ENCODE measurements around the gene SPRR4. TPM values are rescaled to one million over a fixed set of nuclear protein-coding genes. Genes with fewer than 3 reads are reported as not detected.

SPRR4 gene
- total and polyA plus RNA-seq, 3 donors from 2014 or later: 0.81 to 9.5 (median 8.4) TPM

DNA sequence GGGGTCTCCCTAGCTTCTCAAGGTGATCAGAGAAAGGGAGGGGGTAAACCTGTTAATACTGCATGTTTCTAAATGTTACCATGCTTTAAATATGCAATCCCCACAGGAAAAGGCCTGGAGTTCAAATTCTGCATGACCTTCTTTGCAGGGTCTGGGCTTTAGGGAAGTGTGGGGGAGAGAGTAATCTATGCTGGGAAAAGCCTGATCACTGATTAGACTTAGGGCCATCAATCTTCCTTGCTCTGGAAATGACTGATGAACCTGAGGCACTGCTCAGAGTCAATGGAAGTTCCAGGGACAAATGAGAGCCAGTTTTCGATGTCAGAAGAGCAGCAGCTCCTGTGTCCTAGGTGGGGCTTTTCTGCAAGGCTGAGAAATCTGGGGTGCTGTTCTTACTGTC, 10.2 kb downstream of the SPRR4 start:
- Histone ChIP-seq H3K4me1 (peaks cover 8% of the 10 kb centered on the region), H3K9me3 (no peaks in the 10 kb centered on the region), H3K27ac (peak overlapping the region in 1 of 2 donors; percentile 19), H3K4me3 (no peak overlapping the region), H3K27me3 (no peaks in the 10 kb centered on the region), H3K36me3 (ENCODE audit: low read depth, missing control alignments) (no peaks in the 10 kb centered on the region)
- no peak for TF ChIP-seq POLR2A (IDR thresholded peaks at IDR 0.05)
- TF ChIP-seq, protein P1, sequence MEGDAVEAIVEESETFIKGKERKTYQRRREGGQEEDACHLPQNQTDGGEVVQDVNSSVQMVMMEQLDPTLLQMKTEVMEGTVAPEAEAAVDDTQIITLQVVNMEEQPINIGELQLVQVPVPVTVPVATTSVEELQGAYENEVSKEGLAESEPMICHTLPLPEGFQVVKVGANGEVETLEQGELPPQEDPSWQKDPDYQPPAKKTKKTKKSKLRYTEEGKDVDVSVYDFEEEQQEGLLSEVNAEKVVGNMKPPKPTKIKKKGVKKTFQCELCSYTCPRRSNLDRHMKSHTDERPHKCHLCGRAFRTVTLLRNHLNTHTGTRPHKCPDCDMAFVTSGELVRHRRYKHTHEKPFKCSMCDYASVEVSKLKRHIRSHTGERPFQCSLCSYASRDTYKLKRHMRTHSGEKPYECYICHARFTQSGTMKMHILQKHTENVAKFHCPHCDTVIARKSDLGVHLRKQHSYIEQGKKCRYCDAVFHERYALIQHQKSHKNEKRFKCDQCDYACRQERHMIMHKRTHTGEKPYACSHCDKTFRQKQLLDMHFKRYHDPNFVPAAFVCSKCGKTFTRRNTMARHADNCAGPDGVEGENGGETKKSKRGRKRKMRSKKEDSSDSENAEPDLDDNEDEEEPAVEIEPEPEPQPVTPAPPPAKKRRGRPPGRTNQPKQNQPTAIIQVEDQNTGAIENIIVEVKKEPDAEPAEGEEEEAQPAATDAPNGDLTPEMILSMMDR (IDR thresholded peaks at IDR 0.05): no peak
- WGBS, 2 donors: 43 to 76% methylated on average over 1 of the region's 1 CpG
- DNase-seq: no peak
- intact Hi-C loops (cut with DNase I; ENCODE audit: low total_unique reads): no loop called here

DNA sequence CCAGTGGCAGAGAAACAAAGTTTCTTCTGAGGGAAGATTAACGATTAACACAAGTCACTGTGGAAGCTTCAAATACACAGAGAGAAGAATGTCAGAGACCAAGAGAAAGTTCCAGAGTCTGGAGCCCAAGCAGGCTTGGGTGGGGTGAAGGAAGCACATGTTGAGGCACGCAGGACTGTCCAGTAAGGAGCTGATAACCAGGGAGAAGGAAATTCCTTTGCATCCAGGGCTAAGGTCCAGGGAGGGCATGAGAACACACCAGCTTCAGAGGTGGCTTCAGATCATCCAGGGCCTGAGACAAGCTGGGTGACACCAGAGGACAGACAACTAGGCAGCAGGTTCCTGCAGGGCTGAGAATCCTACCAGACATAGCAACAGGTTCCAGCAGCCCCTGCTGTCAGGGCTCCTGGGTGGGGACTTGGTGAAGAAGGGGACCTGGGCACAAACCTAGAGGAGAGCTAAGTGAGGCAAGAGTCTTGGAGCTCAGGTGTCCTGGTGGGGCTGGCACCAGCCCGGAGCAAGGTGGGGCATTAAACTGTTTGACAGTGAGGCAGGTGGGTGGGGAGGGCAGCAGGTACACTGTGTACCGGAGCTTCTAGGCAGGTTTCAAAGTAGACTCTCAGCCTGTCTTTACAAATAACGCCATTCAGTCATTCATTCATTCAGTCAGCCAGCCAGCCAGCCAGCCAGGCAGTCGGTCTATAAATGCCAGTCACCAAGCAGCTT, 10.9 kb downstream of the SPRR4 start:
- DNase-seq: peak; percentile 18
- no peak overlapping the region for H3K4me3 ChIP-seq
- H3K27ac ChIP-seq: peak overlapping the region in 1 of 2 donors; percentile 19
- TF ChIP-seq, protein P1 (IDR thresholded peaks at IDR 0.05): no peak
- no peak for TF ChIP-seq POLR2A (IDR thresholded peaks at IDR 0.05)
- WGBS, 2 donors: 68 to 71% methylated on average over 6 of the region's 6 CpGs
- intact Hi-C loops (cut with DNase I; ENCODE audit: low total_unique reads): no loop called here
- H3K4me1 ChIP-seq: peaks cover 8% of the 10 kb centered on the region
- H3K9me3 ChIP-seq: no peaks in the 10 kb centered on the region
- H3K27me3 ChIP-seq: no peaks in the 10 kb centered on the region
- no peaks in the 10 kb centered on the region for H3K36me3 ChIP-seq (ENCODE audit: low read depth, missing control alignments)

DNA sequence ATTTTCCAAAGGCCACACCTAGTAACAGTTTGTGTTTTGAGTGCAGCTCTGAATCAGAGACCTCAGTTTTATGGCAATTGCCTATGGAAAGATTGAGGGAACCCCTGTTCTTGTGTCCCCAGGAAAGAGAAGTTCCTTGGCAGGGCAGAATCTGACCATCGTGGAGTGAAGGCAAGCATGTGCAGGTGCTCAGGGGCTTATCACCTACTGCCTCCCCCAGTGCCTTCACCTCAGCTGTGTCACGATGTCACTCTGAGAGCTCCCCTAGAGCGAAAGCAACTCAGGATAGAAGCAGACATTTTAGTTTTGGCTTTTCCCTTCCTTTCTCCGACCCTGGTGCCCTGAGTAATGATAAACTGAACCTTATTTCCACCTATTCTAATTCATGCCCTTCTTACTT, 11.6 kb downstream of the SPRR4 start:
- TF ChIP-seq POLR2A (IDR thresholded peaks at IDR 0.05): no peak
- TF ChIP-seq, protein P1 (IDR thresholded peaks at IDR 0.05): no peak
- H3K9me3 ChIP-seq: no peaks in the 10 kb centered on the region
- intact Hi-C loops (cut with DNase I; ENCODE audit: low total_unique reads): no loop called here
- peaks cover 8% of the 10 kb centered on the region for H3K4me1 ChIP-seq
- H3K36me3 ChIP-seq (ENCODE audit: low read depth, missing control alignments): no peaks in the 10 kb centered on the region
- H3K27ac ChIP-seq: no peak overlapping the region
- WGBS, 2 donors: 61 to 71% methylated on average over 4 of the region's 4 CpGs
- no peak for DNase-seq
- H3K4me3 ChIP-seq: no peak overlapping the region
- no peaks in the 10 kb centered on the region for H3K27me3 ChIP-seq

DNA sequence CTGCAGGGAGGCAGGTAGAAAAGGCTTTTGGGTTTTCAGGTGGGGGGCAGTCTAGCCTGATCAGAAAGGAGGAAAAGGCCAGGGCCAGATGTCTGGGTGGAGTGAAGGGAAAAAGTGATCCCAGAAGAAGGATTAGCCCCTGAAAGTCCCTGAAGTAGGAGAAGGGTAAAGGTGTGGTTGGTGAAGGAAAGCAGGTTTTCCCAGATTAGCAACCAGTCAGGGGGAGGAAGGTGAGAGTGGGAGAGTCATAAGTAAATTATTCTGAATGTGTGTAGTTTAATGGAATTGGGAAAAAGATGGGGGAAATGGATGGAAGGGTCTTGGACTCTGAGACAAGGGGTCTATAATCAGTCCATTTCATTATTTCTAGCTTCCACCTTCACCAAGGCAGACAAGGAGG, 12.8 kb downstream of the SPRR4 start:
- H3K36me3 ChIP-seq (ENCODE audit: low read depth, missing control alignments): no peaks in the 10 kb centered on the region
- intact Hi-C loops (cut with DNase I; ENCODE audit: low total_unique reads): no loop called here
- H3K27ac ChIP-seq: no peak overlapping the region
- H3K27me3 ChIP-seq: no peaks in the 10 kb centered on the region
- no peaks in the 10 kb centered on the region for H3K9me3 ChIP-seq
- no peak for TF ChIP-seq POLR2A (IDR thresholded peaks at IDR 0.05)
- TF ChIP-seq, protein P1 (IDR thresholded peaks at IDR 0.05): no peak
- peaks cover 8% of the 10 kb centered on the region for H3K4me1 ChIP-seq
- no peak overlapping the region for H3K4me3 ChIP-seq
- no peak for DNase-seq

DNA sequence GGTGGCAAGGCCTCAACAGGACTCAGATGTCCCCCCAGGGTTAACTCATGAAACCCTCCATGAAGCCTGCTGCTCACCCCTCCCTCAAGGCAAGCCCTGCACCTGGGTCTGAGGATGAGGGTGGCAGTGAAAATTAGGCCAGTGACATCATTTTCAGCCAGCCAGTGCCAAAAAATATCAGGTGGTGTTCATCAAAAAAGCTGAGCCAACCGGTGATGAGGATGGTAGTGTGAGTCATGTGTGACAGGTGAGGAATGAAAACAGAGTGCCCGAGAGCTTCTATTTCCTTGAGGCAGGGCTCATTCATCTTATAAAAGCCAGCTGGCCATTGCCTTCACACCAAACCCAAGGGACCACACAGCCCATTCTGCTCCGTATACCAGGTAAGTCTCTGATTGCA, 13.3 kb downstream of the SPRR4 start, which contains the start of gene SPRR1A:
TSS of gene SPRR1A (plus strand) at position 339 of the 400 bp plus-strand sequence. CDS start 1,150 bp downstream, outside the sequence.
- H3K27me3 ChIP-seq: no peaks in the 10 kb centered on the region
- H3K4me1 ChIP-seq: peaks cover 8% of the 10 kb centered on the region
- TF ChIP-seq POLR2A (IDR thresholded peaks at IDR 0.05): no peak
- TF ChIP-seq, protein P1 (IDR thresholded peaks at IDR 0.05): no peak
- DNase-seq: no peak
- WGBS, 2 donors: 85 to 92% methylated on average over 3 of the region's 3 CpGs
- intact Hi-C loops (cut with DNase I; ENCODE audit: low total_unique reads): no loop called here
- H3K27ac ChIP-seq: no peak within 1 kb of the TSS
- no peaks in the 10 kb centered on the region for H3K36me3 ChIP-seq (ENCODE audit: low read depth, missing control alignments)
- no peaks in the 10 kb centered on the region for H3K9me3 ChIP-seq
- no peak within 1 kb of the TSS for H3K4me3 ChIP-seq

Measured in testis (tissue), 3 donors.